IPS DF 6.9 (cell line): ENCODE data around the gene CNN2.

Experiments
- DNase-seq: peaks from one replicate; pipeline ENCODE4 v3.0.0-alpha.2; 2013; ENCODE audit warnings: low read depth, low spot score
- H3K27ac ChIP-seq: one replicate; pipeline ENCODE4 v1.5.1; 2013; ENCODE audit warnings: low read length, control low read depth
- H3K27me3 ChIP-seq: 2 replicates; pipeline ENCODE4 v1.6.1; 2013; ENCODE audit warnings: mild to moderate bottlenecking, low read length; ENCODE audit not compliant: control insufficient read depth, insufficient read depth
- H3K36me3 ChIP-seq: 2 replicates; pipeline ENCODE4 v1.6.1; 2013; ENCODE audit warnings: low read length; ENCODE audit not compliant: control insufficient read depth, insufficient read depth
- H3K4me1 ChIP-seq: 2 replicates; pipeline ENCODE4 v1.6.1; 2013; ENCODE audit warnings: low read length; ENCODE audit not compliant: control insufficient read depth, insufficient read depth
- H3K4me3 ChIP-seq: 2 replicates; pipeline ENCODE4 v1.5.1; 2013; ENCODE audit warnings: mild to moderate bottlenecking, low read length
- H3K9me3 ChIP-seq: 2 replicates; pipeline ENCODE4 v1.6.1; 2013; ENCODE audit warnings: low read length, inconsistent platforms; ENCODE audit not compliant: control insufficient read depth, insufficient read depth
- WGBS: extraction: QIAGEN DNeasy Blood & Tissue Kit; methylation state at CpG from one replicate; pipeline ENCODE4 v1.1.7; 2013; ENCODE audit warnings: mixed read lengths, missing lambda C conversion rate; ENCODE audit not compliant: insufficient read length, insufficient coverage; 5-methylcytosine and 5-hydroxymethylcytosine counted together

The CNN2 gene

GRCh38 chr19:1025960-1026782 lies at the start of gene CNN2:
CNN2 (plus strand) TSS chr19:1026608; CDS start chr19:1026662, 54 bp downstream.
- Histone ChIP-seq H3K27me3 (no peaks in the 10 kb centered on the region), H3K9me3 (no peaks in the 10 kb centered on the region), H3K36me3 (no peaks in the 10 kb centered on the region; the same call in 1 of the 2 replicates), H3K4me3 (peak within 1 kb of the TSS; percentile 86), H3K27ac (no peak within 1 kb of the TSS), H3K4me1 (0 out of 2 replicates have a peak, but pooled peaks cover 1% of the 10 kb centered on the region)
- DNase-seq, result no peak
- WGBS, result no CpG with 5 or more reads among the region's 63 CpGs

GRCh38 chr19:977058-977464 lies 49.3 kb upstream of the CNN2 start:
- no CpG with 5 or more reads among the region's 24 CpGs for WGBS
- Histone ChIP-seq H3K9me3 (no peaks in the 10 kb centered on the region), H3K36me3 (peaks cover 3% of the 10 kb centered on the region), H3K4me1 (peaks cover 6% of the 10 kb centered on the region; the same call in 1 of the 2 replicates), H3K27me3 (no peaks in the 10 kb centered on the region), H3K27ac (no peak overlapping the region), H3K4me3 (no peak overlapping the region)
- DNase-seq, result no peak

- Histone ChIP-seq H3K27me3 (no peaks in the 10 kb centered on the region), H3K4me1 (peaks cover 6% of the 10 kb centered on the region; the same call in 1 of the 2 replicates), H3K9me3 (no peaks in the 10 kb centered on the region), H3K4me3 (no peak overlapping the region), H3K36me3 (no peaks in the 10 kb centered on the region; the same call in 1 of the 2 replicates), H3K27ac (no peak overlapping the region)
- DNase-seq, result no peak
- no CpG with 5 or more reads among the region's 19 CpGs for WGBS
Observed at GRCh38 chr19:979318-979741, 47.1 kb upstream of the CNN2 start.

- Histone ChIP-seq H3K36me3 (no peaks in the 10 kb centered on the region; the same call in 1 of the 2 replicates), H3K27ac (no peak overlapping the region), H3K9me3 (no peaks in the 10 kb centered on the region), H3K4me3 (no peak overlapping the region), H3K4me1 (peaks cover 6% of the 10 kb centered on the region; the same call in 1 of the 2 replicates), H3K27me3 (no peaks in the 10 kb centered on the region)
- WGBS, result no CpG with 5 or more reads among the region's 32 CpGs
- no peak for DNase-seq
Observed at GRCh38 chr19:980133-980998, 46.0 kb upstream of the CNN2 start.

GRCh38 chr19:982567-983170 lies 43.7 kb upstream of the CNN2 start:
- peak; percentile 63 for DNase-seq
- Histone ChIP-seq H3K9me3 (no peaks in the 10 kb centered on the region), H3K27ac (no peak overlapping the region), H3K27me3 (no peaks in the 10 kb centered on the region), H3K36me3 (peaks cover 3% of the 10 kb centered on the region; the same call in 1 of the 2 replicates), H3K4me3 (no peak overlapping the region; the same call in 1 of the 2 replicates), H3K4me1 (peaks cover 6% of the 10 kb centered on the region; the same call in 1 of the 2 replicates)
- no CpG with 5 or more reads among the region's 46 CpGs for WGBS

GRCh38 chr19:984165-984967 lies 42.0 kb upstream of the CNN2 start, which contains the start of gene WDR18:
WDR18 (plus strand) TSS chr19:984345; CDS start chr19:984354, 9 bp downstream.
- no peaks in the 10 kb centered on the region for H3K9me3 ChIP-seq
- peaks cover 6% of the 10 kb centered on the region; the same call in 1 of the 2 replicates for H3K4me1 ChIP-seq
- no peak within 1 kb of the TSS for H3K27ac ChIP-seq
- no CpG with 5 or more reads among the region's 78 CpGs for WGBS
- H3K36me3 ChIP-seq, result peaks cover 9% of the 10 kb centered on the region; the same call in 1 of the 2 replicates
- peak within 1 kb of the TSS; percentile 95 for H3K4me3 ChIP-seq
- DNase-seq, result peak; percentile 61
- H3K27me3 ChIP-seq, result no peaks in the 10 kb centered on the region

- Histone ChIP-seq H3K4me1 (peaks cover 2% of the 10 kb centered on the region; the same call in 1 of the 2 replicates), H3K4me3 (no peak overlapping the region), H3K27ac (no peak overlapping the region), H3K36me3 (peaks cover 19% of the 10 kb centered on the region; the same call in 1 of the 2 replicates), H3K9me3 (no peaks in the 10 kb centered on the region), H3K27me3 (no peaks in the 10 kb centered on the region)
- DNase-seq, result no peak
- no CpG with 5 or more reads among the region's 14 CpGs for WGBS
Observed at GRCh38 chr19:986083-986482, 40.3 kb upstream of the CNN2 start.

DNA sequence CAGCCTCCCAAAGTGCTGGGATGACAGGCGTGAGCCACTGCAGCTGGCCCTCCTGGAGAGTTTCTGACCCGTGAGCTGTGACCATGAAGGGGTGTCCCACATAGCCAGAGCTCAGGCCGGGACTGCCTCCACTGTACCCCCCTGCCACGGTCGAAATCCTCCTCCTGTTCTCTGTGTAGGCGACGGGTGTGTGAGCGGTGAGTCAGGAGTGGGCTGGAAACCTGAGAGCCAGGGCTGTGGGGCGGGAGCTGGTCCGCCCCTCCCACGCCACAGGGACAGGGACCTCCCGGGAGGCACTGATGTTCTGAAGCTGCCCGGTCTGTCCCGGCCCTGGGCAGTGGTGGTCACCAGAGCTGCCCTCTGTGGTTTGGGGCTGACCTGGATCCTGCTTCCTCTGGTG lies 38.3 kb upstream of the CNN2 start:
- no peak for DNase-seq
- Histone ChIP-seq H3K36me3 (peaks cover 26% of the 10 kb centered on the region; the same call in 1 of the 2 replicates), H3K27me3 (no peaks in the 10 kb centered on the region), H3K4me3 (no peak overlapping the region), H3K27ac (no peak overlapping the region), H3K9me3 (no peaks in the 10 kb centered on the region), H3K4me1 (peaks cover 3% of the 10 kb centered on the region; the same call in 1 of the 2 replicates)
- no CpG with 5 or more reads among the region's 14 CpGs for WGBS

DNA sequence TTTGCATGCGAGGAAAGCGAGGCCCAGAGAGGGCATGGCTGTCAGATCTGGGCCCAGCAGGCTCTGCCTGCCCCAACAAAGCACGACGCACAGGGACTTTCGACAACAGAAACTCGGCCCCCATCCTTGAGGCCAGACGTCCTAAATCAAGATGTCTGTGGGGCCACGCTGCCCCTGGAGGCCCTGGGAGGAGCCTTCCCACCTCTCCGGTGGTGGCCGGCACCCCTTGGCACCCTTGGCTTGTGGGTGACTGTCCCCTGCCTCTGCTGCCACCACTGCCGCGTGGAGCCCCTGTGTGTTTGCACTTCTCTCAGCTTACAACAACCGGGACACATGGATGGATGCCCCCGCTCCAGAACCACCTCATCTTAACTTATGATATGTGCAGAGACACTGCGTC lies 37.9 kb upstream of the CNN2 start:
- no peaks in the 10 kb centered on the region for H3K27me3 ChIP-seq
- no peaks in the 10 kb centered on the region for H3K9me3 ChIP-seq
- peaks cover 3% of the 10 kb centered on the region; the same call in 1 of the 2 replicates for H3K4me1 ChIP-seq
- H3K36me3 ChIP-seq, result peaks cover 26% of the 10 kb centered on the region; the same call in 1 of the 2 replicates
- no peak for DNase-seq
- H3K27ac ChIP-seq, result no peak overlapping the region
- no peak overlapping the region for H3K4me3 ChIP-seq
- WGBS, result no CpG with 5 or more reads among the region's 15 CpGs
